ENCODE measurements around the gene POU2F3. TPM values are rescaled to one million over a fixed set of nuclear protein-coding genes. Genes with fewer than 3 reads are reported as not detected.

Gene POU2F3
- total RNA-seq, 2 donors from 2014 or later: 1.5 to 6.1 TPM

GRCh38 chr11:120212926-120213325 is 27.0 kb upstream of the POU2F3 start:
- Histone ChIP-seq H3K27ac (peak overlapping the region; percentile 66 to 71), H3K4me1 (replicated peaks) (peaks cover 2% of the 10 kb centered on the region), H3K4me3 (peak overlapping the region in 1 of 2 donors; percentile 58), H3K36me3 (no peaks in the 10 kb centered on the region), H3K9me3 (no peaks in the 10 kb centered on the region), H3K27me3 (replicated peaks; ENCODE audit: insufficient read depth) (no peaks in the 10 kb centered on the region)
- WGBS: 73% methylated on average over 2 of the region's 2 CpGs
- no peak for DNase-seq (ENCODE audit: low spot score)
- TF ChIP-seq POLR2AphosphoS5 (IDR thresholded peaks at IDR 0.05) (no peak), POLR2A (IDR thresholded peaks at IDR 0.05) (no peak), CTCF (IDR thresholded peaks at IDR 0.05) (no peak)
- intact Hi-C loops (cut with DNase I): no loop called here

GRCh38 chr11:120214581-120214980 is 25.4 kb upstream of the POU2F3 start:
- H3K4me1 ChIP-seq (replicated peaks): peaks cover 10% of the 10 kb centered on the region
- intact Hi-C loops (cut with DNase I): no loop called here
- no peaks in the 10 kb centered on the region for H3K27me3 ChIP-seq (replicated peaks; ENCODE audit: insufficient read depth)
- no peak overlapping the region for H3K4me3 ChIP-seq
- TF ChIP-seq POLR2AphosphoS5 (IDR thresholded peaks at IDR 0.05) (no peak), POLR2A (IDR thresholded peaks at IDR 0.05) (no peak), CTCF (IDR thresholded peaks at IDR 0.05) (no peak)
- H3K27ac ChIP-seq: no peak overlapping the region
- no peak for DNase-seq (ENCODE audit: low spot score)
- WGBS: 90% methylated on average over 7 of the region's 7 CpGs
- no peaks in the 10 kb centered on the region for H3K9me3 ChIP-seq
- H3K36me3 ChIP-seq: no peaks in the 10 kb centered on the region

GRCh38 chr11:120215634-120216033 is 24.3 kb upstream of the POU2F3 start:
- H3K27me3 ChIP-seq (replicated peaks; ENCODE audit: insufficient read depth): no peaks in the 10 kb centered on the region
- intact Hi-C loops (cut with DNase I): no loop called here
- 70% methylated on average over 5 of the region's 5 CpGs for WGBS
- no peak for TF ChIP-seq CTCF (IDR thresholded peaks at IDR 0.05)
- no peak for TF ChIP-seq POLR2AphosphoS5 (IDR thresholded peaks at IDR 0.05)
- TF ChIP-seq POLR2A (IDR thresholded peaks at IDR 0.05): no peak
- H3K4me1 ChIP-seq (replicated peaks): peaks cover 10% of the 10 kb centered on the region
- no peak overlapping the region for H3K27ac ChIP-seq
- no peaks in the 10 kb centered on the region for H3K36me3 ChIP-seq
- H3K4me3 ChIP-seq: no peak overlapping the region
- no peaks in the 10 kb centered on the region for H3K9me3 ChIP-seq
- no peak for DNase-seq (ENCODE audit: low spot score)

GRCh38 chr11:120216426-120217102 is 23.4 kb upstream of the POU2F3 start:
- H3K4me3 ChIP-seq: no peak overlapping the region
- H3K27me3 ChIP-seq (replicated peaks; ENCODE audit: insufficient read depth): no peaks in the 10 kb centered on the region
- no peak overlapping the region for H3K27ac ChIP-seq
- intact Hi-C loops (cut with DNase I): no loop called here
- H3K9me3 ChIP-seq: no peaks in the 10 kb centered on the region
- no peaks in the 10 kb centered on the region for H3K36me3 ChIP-seq
- WGBS: 79% methylated on average over 8 of the region's 8 CpGs
- DNase-seq (ENCODE audit: low spot score): no peak
- TF ChIP-seq CTCF (IDR thresholded peaks at IDR 0.05) (no peak), POLR2AphosphoS5 (IDR thresholded peaks at IDR 0.05) (no peak), POLR2A (IDR thresholded peaks at IDR 0.05) (no peak)
- H3K4me1 ChIP-seq (replicated peaks): peaks cover 10% of the 10 kb centered on the region

- no peaks in the 10 kb centered on the region for H3K27me3 ChIP-seq (replicated peaks; ENCODE audit: insufficient read depth)
- 89% methylated on average over 12 of the region's 12 CpGs for WGBS
- H3K27ac ChIP-seq: no peak overlapping the region
- DNase-seq (ENCODE audit: low spot score): no peak
- intact Hi-C loops (cut with DNase I): no loop called here
- H3K4me3 ChIP-seq: no peak overlapping the region
- H3K4me1 ChIP-seq (replicated peaks): peaks cover 10% of the 10 kb centered on the region
- TF ChIP-seq POLR2AphosphoS5 (IDR thresholded peaks at IDR 0.05): no peak
- TF ChIP-seq CTCF (IDR thresholded peaks at IDR 0.05): no peak
- no peak for TF ChIP-seq POLR2A (IDR thresholded peaks at IDR 0.05)
- no peaks in the 10 kb centered on the region for H3K36me3 ChIP-seq
- H3K9me3 ChIP-seq: no peaks in the 10 kb centered on the region
Measured at GRCh38 chr11:120217526-120217925, 22.4 kb upstream of the POU2F3 start.
